Smooth muscle cell (in vitro differentiated cells): ENCODE data around the gene DOCK2. TPM values are rescaled to one million over a fixed set of nuclear protein-coding genes. Genes with fewer than 3 reads are reported as not detected.

ENCODE experiments used
- DNase-seq: peaks from one replicate; lab custom pipeline; 2025; ENCODE audit not compliant: unreplicated experiment; lab: John Stamatoyannopoulos, UW
- H2AFZ ChIP-seq: fragments of 200-600 bp; sonication (generic); 2 replicates; pipeline ENCODE4 v1.6.0; 2016; ENCODE audit warnings: antibody characterized with exemption, low read depth, mild to moderate bottlenecking
- H3F3A ChIP-seq: fragments of 200-600 bp; sonication (generic); 2 replicates; pipeline ENCODE4 v1.6.0; 2017; ENCODE audit warnings: antibody characterized with exemption, low read depth
- H3K27ac ChIP-seq: fragments of 200-600 bp; sonication (generic); 2 replicates; pipeline ENCODE4 v1.5.1; 2016; ENCODE audit warnings: low read depth, mild to moderate bottlenecking
- H3K27me3 ChIP-seq: fragments of 200-600 bp; sonication (generic); 2 replicates; pipeline ENCODE4 v1.6.1; 2016; ENCODE audit warnings: low read depth, mild to moderate bottlenecking
- H3K36me3 ChIP-seq: fragments of 200-600 bp; sonication (generic); 2 replicates; pipeline ENCODE4 v1.5.1; 2016; ENCODE audit warnings: low read depth
- H3K4me1 ChIP-seq: fragments of 200-600 bp; sonication (generic); 2 replicates; pipeline ENCODE4 v1.5.1; 2016; ENCODE audit warnings: low read depth
- H3K4me2 ChIP-seq: fragments of 200-600 bp; sonication (generic); 2 replicates; pipeline ENCODE4 v1.6.0; 2016; ENCODE audit warnings: mild to moderate bottlenecking
- H3K4me3 ChIP-seq: fragments of 200-600 bp; sonication (generic); 2 replicates; pipeline ENCODE4 v1.5.1; 2016; ENCODE audit warnings: mild to moderate bottlenecking
- H3K79me2 ChIP-seq: fragments of 200-600 bp; sonication (generic); 2 replicates; pipeline ENCODE4 v1.6.0; 2016; ENCODE audit warnings: low read depth, mild to moderate bottlenecking
- H3K9ac ChIP-seq: fragments of 200-600 bp; sonication (generic); 2 replicates; pipeline ENCODE4 v1.6.0; 2016; ENCODE audit warnings: low read depth
- H3K9me3 ChIP-seq: fragments of 200-600 bp; sonication (generic); replicated peaks from 2 replicates; pipeline ENCODE4 v1.5.1; 2016; ENCODE audit warnings: low read depth
- H4K20me1 ChIP-seq: fragments of 200-600 bp; sonication (generic); 2 replicates; pipeline ENCODE4 v1.6.0; 2016; ENCODE audit warnings: low read depth
- WGBS: methylation state at CpG from one replicate; pipeline ENCODE4 v1.1.7; 2016; ENCODE audit warnings: low lambda C conversion rate; 5-methylcytosine and 5-hydroxymethylcytosine counted together
- polyA plus RNA-seq: library from polyadenylated mRNA; unstranded; fragments of >200 nt; fragmentation: Nextera tagmentation; extraction: Ambion mirVana; gene quantifications from 2 replicates; pipeline ENCODE4 v1.2.1, GENCODE V29; 2016
- total RNA-seq: library from RNA; depleted of rRNA; stranded (reverse); fragments of >200 nt; gene quantifications from 2 replicates; pipeline ENCODE4 v1.2.3, GENCODE V29; 2014
- TF ChIP-seq, protein P1 (sequence below): fragments of 200-600 bp; sonication (generic); IDR thresholded peaks from 2 replicates; pipeline ENCODE4 v1.5.1; 2017; ENCODE audit warnings: borderline replicate concordance, mild to moderate bottlenecking, antibody characterized with exemption; ENCODE audit not compliant: insufficient read depth, poor library complexity, severe bottlenecking

DOCK2 gene
- total and polyA plus RNA-seq, 2 experiments from 2014 or later, result 0.73 to 3.0 TPM

DNA sequence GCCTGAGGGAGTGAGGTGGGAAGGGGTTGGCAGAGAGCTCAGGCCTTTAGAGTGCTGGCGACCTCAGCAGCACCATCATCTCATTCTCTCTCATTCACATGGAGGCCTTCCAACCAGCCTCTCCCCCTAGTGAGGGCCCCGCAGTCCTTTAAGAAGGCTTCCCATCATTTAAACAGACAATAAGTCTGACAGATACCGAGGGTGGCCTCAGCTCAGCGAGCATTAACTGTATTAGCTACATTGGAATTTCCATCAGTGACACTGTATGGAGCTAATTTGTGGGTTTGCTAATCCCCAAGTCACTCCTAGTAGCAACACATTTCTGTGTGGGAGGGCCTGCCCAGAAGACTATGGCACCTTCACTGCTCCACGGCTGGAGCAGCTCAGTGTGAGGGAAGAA, 267.4 kb downstream of the DOCK2 start:
- H3K9ac ChIP-seq, result no peak overlapping the region
- no peak overlapping the region for H3K4me3 ChIP-seq
- no peaks in the 10 kb centered on the region for H3K36me3 ChIP-seq
- H3K27me3 ChIP-seq, result no peaks in the 10 kb centered on the region
- no peaks in the 10 kb centered on the region for H3F3A ChIP-seq
- no peaks in the 10 kb centered on the region for H3K79me2 ChIP-seq
- TF ChIP-seq, protein P1, sequence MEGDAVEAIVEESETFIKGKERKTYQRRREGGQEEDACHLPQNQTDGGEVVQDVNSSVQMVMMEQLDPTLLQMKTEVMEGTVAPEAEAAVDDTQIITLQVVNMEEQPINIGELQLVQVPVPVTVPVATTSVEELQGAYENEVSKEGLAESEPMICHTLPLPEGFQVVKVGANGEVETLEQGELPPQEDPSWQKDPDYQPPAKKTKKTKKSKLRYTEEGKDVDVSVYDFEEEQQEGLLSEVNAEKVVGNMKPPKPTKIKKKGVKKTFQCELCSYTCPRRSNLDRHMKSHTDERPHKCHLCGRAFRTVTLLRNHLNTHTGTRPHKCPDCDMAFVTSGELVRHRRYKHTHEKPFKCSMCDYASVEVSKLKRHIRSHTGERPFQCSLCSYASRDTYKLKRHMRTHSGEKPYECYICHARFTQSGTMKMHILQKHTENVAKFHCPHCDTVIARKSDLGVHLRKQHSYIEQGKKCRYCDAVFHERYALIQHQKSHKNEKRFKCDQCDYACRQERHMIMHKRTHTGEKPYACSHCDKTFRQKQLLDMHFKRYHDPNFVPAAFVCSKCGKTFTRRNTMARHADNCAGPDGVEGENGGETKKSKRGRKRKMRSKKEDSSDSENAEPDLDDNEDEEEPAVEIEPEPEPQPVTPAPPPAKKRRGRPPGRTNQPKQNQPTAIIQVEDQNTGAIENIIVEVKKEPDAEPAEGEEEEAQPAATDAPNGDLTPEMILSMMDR, result no peak
- H4K20me1 ChIP-seq, result no peaks in the 10 kb centered on the region
- H3K4me1 ChIP-seq, result peaks cover 10% of the 10 kb centered on the region
- WGBS, result 48% methylated on average over 5 of the region's 5 CpGs
- no peak overlapping the region for H2AFZ ChIP-seq
- H3K4me2 ChIP-seq, result no peak overlapping the region
- no peaks in the 10 kb centered on the region for H3K9me3 ChIP-seq
- H3K27ac ChIP-seq, result no peak overlapping the region
- no peak for DNase-seq

DNA sequence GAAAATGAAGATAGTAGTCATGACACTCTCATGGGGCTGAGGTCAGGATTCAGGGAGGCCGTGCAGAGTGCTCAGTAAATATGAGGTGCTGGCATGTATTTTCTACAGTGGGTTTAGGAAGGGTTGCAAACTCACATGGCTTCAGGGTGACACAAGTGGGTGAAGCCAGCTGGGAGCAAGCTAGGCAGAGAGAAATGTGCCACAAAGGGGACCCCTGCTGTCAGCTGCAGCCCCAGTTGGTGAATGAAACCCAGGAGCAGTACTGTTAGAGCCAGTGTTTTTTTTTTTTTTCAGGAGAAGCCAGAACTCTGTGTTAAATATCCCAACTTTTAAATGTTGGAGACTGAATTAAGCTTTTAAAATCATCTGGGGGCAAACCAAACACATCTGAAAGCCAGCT, 267.9 kb downstream of the DOCK2 start:
- Histone ChIP-seq H3K27ac (no peak overlapping the region), H3K4me2 (no peak overlapping the region), H3K9ac (no peak overlapping the region), H3K27me3 (no peaks in the 10 kb centered on the region), H3K36me3 (no peaks in the 10 kb centered on the region), H3K79me2 (no peaks in the 10 kb centered on the region), H2AFZ (no peak overlapping the region), H3K4me1 (peaks cover 10% of the 10 kb centered on the region), H3F3A (no peaks in the 10 kb centered on the region), H3K9me3 (no peaks in the 10 kb centered on the region), H3K4me3 (no peak overlapping the region), H4K20me1 (no peaks in the 10 kb centered on the region)
- 100% methylated on average over 1 of the region's 1 CpG for WGBS
- TF ChIP-seq, protein P1, result no peak
- DNase-seq, result no peak

DNA sequence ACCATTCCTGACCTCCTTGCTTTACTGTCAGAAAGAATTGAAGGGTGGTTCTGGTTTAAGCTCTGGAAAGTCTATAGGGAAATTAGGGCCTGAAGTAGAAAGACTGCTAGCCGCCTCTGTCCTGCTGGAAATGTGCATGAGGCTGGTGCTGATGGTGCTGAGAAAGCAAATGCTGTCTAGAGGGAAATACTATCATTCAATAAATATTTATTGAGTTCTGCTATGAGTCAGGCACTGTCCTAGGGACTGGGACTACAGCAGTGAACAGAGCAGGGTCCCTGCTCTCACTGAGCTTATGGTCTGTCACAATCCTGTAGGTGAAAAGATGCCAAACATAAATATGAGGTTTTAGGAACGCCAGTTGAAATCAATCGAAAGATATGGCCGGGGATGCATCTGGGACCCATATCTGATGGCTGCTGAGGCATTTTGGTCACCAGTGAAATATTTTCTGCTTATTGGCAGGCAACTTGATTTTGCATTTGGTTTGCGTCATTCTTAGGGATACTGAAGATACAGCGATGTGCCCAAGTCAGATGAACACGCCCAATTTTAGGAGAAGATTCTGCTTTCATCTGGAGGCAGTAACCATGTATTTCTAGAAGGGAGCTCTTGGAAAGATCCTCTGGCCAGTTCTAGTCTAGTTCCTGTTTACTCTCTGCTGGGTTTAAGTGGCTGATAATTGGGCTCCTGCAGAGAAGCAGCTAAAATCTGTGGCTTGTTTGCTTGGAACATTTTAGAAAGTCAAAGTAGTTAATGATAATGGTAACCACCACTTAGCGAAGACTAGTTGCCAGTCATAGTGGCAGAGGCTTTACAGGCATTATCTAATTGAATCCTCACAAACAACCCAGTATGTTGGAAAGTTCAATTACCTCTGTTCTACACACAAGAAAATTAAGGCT, 269.9 kb downstream of the DOCK2 start:
- no peak for DNase-seq
- Histone ChIP-seq H3K9me3 (no peaks in the 10 kb centered on the region), H3K27ac (no peak overlapping the region), H3K4me1 (peaks cover 10% of the 10 kb centered on the region), H2AFZ (no peak overlapping the region), H3K27me3 (no peaks in the 10 kb centered on the region), H4K20me1 (no peaks in the 10 kb centered on the region), H3F3A (no peaks in the 10 kb centered on the region), H3K36me3 (no peaks in the 10 kb centered on the region), H3K79me2 (no peaks in the 10 kb centered on the region), H3K4me2 (no peak overlapping the region), H3K4me3 (no peak overlapping the region), H3K9ac (no peak overlapping the region)
- TF ChIP-seq, protein P1, result no peak
- 77% methylated on average over 8 of the region's 8 CpGs for WGBS
